Esophagus muscularis mucosa (tissue), 4 donors: ENCODE results near the gene RNF227. TPM values are rescaled to one million over a fixed set of nuclear protein-coding genes. Genes with fewer than 3 reads are reported as not detected.

ENCODE experiments used
- DNase-seq: peaks from one replicate; pipeline ENCODE4 v3.0.0-alpha.2; 2017; ENCODE audit errors: extremely low spot score
- H3K27ac ChIP-seq, 4 donors: fragments of 200-600 bp; sonication (generic); replicated peaks in 1 of 4; 1 replicate in 3 of 4; 2 replicates in 1 of 4; pipeline ENCODE4 v1.5.1; 2016 to 2019; ENCODE audit warnings: mild to moderate bottlenecking in 1 of 4
- H3K27me3 ChIP-seq, 4 donors: fragments of 200-600 bp; sonication (generic); one replicate each; pipeline versions ENCODE4 v1.5.1 to v1.6.0; 2016 to 2019
- H3K36me3 ChIP-seq, 4 donors: fragments of 200-600 bp; sonication (generic); one replicate each; pipeline ENCODE4 v1.5.1; 2016 to 2019
- H3K4me1 ChIP-seq, 4 donors: fragments of 200-600 bp; sonication (generic); one replicate each; pipeline ENCODE4 v1.5.1; 2016 to 2019
- H3K4me3 ChIP-seq, 4 donors: fragments of 200-600 bp; sonication (generic); 1 replicate in 2 of 4; 2 replicates in 2 of 4; pipeline ENCODE4 v1.5.1; 2016 to 2019; ENCODE audit warnings: mild to moderate bottlenecking in 4 of 4, moderate library complexity in 1 of 4
- H3K9me3 ChIP-seq, 4 donors: fragments of 200-600 bp; sonication (generic); 1 replicate in 3 of 4; 2 replicates in 1 of 4; pipeline ENCODE4 v1.5.1; 2016 to 2019
- EP300 ChIP-seq: sonication (generic); formaldehyde crosslinking; IDR thresholded peaks from one replicate; pipeline ENCODE4 v1.6.1; 2017; ENCODE audit warnings: antibody characterized with exemption
- POLR2A ChIP-seq: fragments of 450-650 bp; IDR thresholded peaks from one replicate; pipeline ENCODE4 v1.6.1; 2017; ENCODE audit warnings: antibody characterized with exemption, moderate library complexity, mild to moderate bottlenecking, low read depth
- POLR2AphosphoS5 ChIP-seq, 2 donors: sonication (generic); formaldehyde crosslinking; IDR thresholded peaks; one replicate each; pipeline ENCODE4 v1.6.1; 2017; ENCODE audit warnings: antibody characterized with exemption in 2 of 2
- WGBS: methylation state at CpG from one replicate; pipeline ENCODE4 v1.1.5; 2018; 5-methylcytosine and 5-hydroxymethylcytosine counted together
- intact Hi-C: fragments of 100-400 bp; cut with DNase I; formaldehyde crosslinking; loops from one replicate; pipeline ENCODE4 v1.15.1; 2023
- total RNA-seq, 4 donors: library from RNA; depleted of rRNA; stranded (reverse); fragments of >200 nt; gene quantifications; one replicate each; pipeline versions ENCODE4 v1.1.0 to v1.2.1, GENCODE V29; 2016
- TF ChIP-seq, protein P1 (sequence below), 3 experiments: fragments of 200-600 bp in 2 of 3; fragments of 450-650 bp in 1 of 3; sonication (generic) in 2 of 3; IDR thresholded peaks; one replicate each; pipeline ENCODE4 v1.5.1; 2017 to 2019; ENCODE audit warnings: antibody characterized with exemption in 3 of 3, mild to moderate bottlenecking in 2 of 3, moderate library complexity in 1 of 3

Gene RNF227
- total RNA-seq, 4 donors from 2014 or later, result 2.1 to 29.2 (median 5.7) TPM

DNA sequence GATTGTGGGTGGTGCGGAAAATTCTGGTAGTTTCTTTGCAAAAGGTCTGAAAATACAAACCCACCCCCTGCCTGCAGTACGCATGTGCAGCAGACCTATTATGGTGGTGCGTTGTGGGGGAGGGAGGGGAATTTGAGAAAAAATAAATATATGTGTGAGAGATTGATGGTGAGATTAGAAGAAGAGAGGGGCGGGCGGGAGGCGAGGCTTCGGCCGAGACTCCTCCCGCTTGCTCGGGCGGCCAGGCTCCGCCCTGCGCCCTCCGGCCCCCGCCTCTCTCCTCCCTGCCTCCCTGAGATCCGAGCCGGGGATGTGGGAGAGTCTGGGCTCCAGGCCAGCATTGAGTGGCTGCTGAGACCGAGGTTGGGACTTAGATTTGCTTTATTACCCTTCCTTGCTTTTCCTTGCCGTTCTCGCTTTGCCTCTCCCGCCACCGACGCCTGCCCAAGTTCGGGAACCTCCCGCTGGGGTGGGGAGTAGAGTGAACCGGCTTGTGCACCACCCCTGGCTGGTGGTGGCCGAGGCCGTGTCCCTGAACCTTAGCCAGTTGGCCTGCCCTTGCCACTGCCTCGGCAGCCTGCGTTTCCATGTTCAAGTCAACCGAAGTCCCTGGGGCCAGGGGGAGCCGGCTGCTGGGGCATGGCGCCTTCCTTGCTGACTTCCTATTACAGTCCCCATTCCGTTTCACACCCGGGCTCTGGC is 28.5 kb downstream of the RNF227 start:
- WGBS, result 1% methylated on average over 27 of the region's 35 CpGs
- intact Hi-C loops, result no loop called here

DNA sequence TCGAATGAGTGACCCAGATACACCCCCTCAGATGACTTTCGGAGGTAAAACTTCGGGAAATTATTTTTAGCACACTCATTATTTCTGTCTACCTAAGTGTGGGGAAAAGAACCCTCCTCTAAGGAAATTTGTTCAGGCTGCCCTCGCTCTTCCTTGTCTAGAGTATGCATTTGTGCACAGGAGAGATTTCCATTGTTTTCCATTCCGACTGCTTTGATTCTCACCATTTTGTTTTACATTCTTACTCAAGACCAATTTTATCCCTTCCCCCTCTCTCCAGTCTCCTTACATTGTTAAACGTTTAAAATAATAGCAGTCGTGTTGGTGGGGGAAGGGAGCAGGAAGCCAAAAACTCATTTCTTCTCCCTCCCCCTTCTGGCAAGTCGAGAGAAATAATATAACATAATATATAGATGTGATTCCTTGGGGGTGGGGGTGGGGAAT is 29.0 kb downstream of the RNF227 start:
- DNase-seq, result no peak
- H3K27ac ChIP-seq, result peak overlapping the region; percentile 90 to 96 (median 94)
- intact Hi-C loops, result no loop called here
- WGBS, result 2% methylated on average over 8 of the region's 8 CpGs
- no peaks in the 10 kb centered on the region for H3K9me3 ChIP-seq
- peaks cover 0 to 15% (median 11%) of the 10 kb centered on the region in 4 donors for H3K36me3 ChIP-seq
- TF ChIP-seq POLR2A (no peak), POLR2AphosphoS5 (IDR thresholded peaks at IDR 0.05) (no peak), EP300 (no peak)
- TF ChIP-seq, protein P1, sequence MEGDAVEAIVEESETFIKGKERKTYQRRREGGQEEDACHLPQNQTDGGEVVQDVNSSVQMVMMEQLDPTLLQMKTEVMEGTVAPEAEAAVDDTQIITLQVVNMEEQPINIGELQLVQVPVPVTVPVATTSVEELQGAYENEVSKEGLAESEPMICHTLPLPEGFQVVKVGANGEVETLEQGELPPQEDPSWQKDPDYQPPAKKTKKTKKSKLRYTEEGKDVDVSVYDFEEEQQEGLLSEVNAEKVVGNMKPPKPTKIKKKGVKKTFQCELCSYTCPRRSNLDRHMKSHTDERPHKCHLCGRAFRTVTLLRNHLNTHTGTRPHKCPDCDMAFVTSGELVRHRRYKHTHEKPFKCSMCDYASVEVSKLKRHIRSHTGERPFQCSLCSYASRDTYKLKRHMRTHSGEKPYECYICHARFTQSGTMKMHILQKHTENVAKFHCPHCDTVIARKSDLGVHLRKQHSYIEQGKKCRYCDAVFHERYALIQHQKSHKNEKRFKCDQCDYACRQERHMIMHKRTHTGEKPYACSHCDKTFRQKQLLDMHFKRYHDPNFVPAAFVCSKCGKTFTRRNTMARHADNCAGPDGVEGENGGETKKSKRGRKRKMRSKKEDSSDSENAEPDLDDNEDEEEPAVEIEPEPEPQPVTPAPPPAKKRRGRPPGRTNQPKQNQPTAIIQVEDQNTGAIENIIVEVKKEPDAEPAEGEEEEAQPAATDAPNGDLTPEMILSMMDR (IDR thresholded peaks at IDR 0.05), result no peak
- peak overlapping the region; percentile 84 to 93 (median 90) for H3K4me3 ChIP-seq
- peaks cover 47 to 76% (median 72%) of the 10 kb centered on the region in 4 donors for H3K4me1 ChIP-seq
- no peaks in the 10 kb centered on the region for H3K27me3 ChIP-seq

More for the DNA sequence above, 28.5 kb downstream of the RNF227 start:
- TF ChIP-seq EP300 (no peak), POLR2A (no peak), POLR2AphosphoS5 (IDR thresholded peaks at IDR 0.05) (peak; percentile 67 to 82)
- TF ChIP-seq, protein P1 (IDR thresholded peaks at IDR 0.05), result no peak
- Histone ChIP-seq H3K9me3 (no peaks in the 10 kb centered on the region), H3K27me3 (no peaks in the 10 kb centered on the region), H3K4me3 (peak overlapping the region; percentile 84 to 93 (median 90)), H3K4me1 (peaks cover 47 to 70% (median 66%) of the 10 kb centered on the region in 4 donors), H3K27ac (peak overlapping the region; percentile 90 to 96 (median 94)), H3K36me3 (peaks cover 0 to 20% (median 11%) of the 10 kb centered on the region in 4 donors)
- DNase-seq, result peak; percentile 97

DNA sequence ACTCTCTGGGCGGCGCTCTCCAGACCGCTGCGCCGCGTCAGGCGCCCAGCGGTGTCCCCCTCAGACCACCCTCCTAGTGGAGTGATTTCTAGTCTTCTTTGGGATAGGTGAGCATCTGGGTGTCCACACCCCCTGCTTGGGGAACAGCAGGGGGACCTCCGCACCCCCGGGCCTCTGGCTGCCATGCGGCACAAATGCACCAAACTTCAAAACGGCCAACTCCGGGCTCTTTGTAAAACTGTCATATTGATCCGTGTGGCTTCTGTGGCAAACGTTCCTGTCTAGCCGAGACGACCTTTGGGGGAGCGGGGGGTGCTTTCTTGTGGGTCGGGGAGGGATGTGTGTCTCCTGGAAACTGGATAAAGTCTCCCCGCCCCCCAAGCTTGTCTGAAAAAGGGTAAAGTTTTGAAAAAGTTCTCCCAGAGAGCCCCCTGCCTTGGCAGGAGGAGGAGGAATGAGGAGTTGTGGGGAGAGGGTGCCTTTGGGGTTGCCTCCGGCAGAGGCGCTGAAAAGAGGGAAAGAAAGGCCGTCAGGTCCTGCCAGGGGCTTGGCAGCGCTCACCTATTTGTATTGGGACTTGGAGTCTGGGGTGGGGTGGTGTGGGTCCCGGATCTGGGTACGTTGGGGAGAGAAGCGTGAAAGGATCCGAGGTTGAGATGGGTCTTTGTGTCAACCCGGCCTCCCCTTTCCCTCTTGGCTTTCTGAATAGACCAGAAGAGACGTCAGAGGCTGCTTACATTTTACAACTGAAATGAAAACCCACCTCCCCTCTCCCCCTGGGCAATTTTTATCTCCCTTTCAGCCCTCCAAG is 29.7 kb downstream of the RNF227 start:
- Histone ChIP-seq H3K36me3 (peaks cover 0 to 9% (median 9%) of the 10 kb centered on the region in 4 donors), H3K9me3 (no peaks in the 10 kb centered on the region), H3K27ac (peak overlapping the region; percentile 90 to 96 (median 94)), H3K27me3 (no peaks in the 10 kb centered on the region), H3K4me1 (peaks cover 47 to 82% (median 78%) of the 10 kb centered on the region in 4 donors), H3K4me3 (peak overlapping the region; percentile 84 to 93 (median 90))
- intact Hi-C loops, result no loop called here
- no peak for DNase-seq
- TF ChIP-seq POLR2A (no peak), POLR2AphosphoS5 (IDR thresholded peaks at IDR 0.05) (no peak), EP300 (no peak)
- TF ChIP-seq, protein P1 (IDR thresholded peaks at IDR 0.05), result no peak
- WGBS, result 3% methylated on average over 23 of the region's 30 CpGs

DNA sequence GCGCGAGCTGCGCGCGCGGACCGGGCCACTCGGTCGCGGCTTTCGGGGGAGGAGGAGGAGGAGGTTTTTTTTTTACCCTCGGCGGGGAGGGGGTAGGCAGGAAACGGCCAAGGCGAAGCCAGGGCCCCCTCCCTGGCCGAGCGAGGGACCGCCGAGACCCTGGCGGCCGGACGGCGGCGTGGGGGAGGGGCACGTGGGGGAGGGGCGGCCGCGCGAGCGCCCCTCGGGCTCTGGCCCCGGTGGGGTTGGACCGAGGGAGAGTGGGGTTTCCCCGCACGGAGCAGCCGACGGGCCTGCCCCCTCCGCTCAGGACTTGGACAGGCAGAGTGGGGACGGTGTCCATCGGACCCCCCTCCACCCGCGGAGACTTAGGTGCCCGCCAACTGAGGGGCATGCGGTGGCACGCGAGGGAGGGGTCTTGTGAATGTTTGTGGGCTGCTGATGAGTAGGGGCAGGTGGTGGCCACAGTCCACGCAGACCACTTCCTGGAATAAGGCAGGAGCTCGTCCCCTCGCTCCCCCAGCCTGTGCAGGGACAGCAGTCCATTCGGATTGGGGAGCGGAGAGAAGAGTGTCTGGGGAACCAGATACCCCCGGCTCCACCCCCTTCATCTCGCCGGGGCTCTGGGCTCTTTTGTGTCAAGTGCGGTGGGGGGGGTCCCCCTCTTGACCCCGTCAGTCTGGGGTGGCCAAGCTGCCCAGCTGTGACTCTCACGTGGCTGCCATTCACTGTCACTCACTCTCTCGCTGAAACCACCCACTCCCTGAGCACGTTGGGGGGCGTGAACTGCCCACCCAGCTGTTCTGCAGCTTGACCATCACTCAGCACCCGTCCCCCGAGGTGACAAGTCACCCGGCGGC is 30.5 kb downstream of the RNF227 start:
- Histone ChIP-seq H3K9me3 (no peaks in the 10 kb centered on the region), H3K4me1 (peaks cover 47 to 86% (median 81%) of the 10 kb centered on the region in 4 donors), H3K27me3 (no peaks in the 10 kb centered on the region), H3K27ac (peak overlapping the region; percentile 90 to 96 (median 94)), H3K36me3 (peaks cover 0 to 5% (median 4%) of the 10 kb centered on the region in 4 donors), H3K4me3 (peak overlapping the region; percentile 84 to 93 (median 90))
- intact Hi-C loops, result loop anchor here (2.0 kb wide), 1 partner anchor 51 kb away; the partner anchor contains the start of gene KDM6B
- peak in 1 of 2 donors; percentile 3 for TF ChIP-seq POLR2AphosphoS5 (IDR thresholded peaks at IDR 0.05)
- TF ChIP-seq, protein P1 (IDR thresholded peaks at IDR 0.05), result no peak
- no peak for TF ChIP-seq POLR2A
- TF ChIP-seq EP300, result no peak
- WGBS, result 2% methylated on average over 8 of the region's 64 CpGs
- DNase-seq, result no peak
